ENCODE measurements around the gene ITIH3.
"Not testable (repeated sequence)": the region's sequence is repeated elsewhere in the genome, so short reads cannot be mapped to it uniquely, and the experiment has no call there.

ITIH3 gene, protein sequence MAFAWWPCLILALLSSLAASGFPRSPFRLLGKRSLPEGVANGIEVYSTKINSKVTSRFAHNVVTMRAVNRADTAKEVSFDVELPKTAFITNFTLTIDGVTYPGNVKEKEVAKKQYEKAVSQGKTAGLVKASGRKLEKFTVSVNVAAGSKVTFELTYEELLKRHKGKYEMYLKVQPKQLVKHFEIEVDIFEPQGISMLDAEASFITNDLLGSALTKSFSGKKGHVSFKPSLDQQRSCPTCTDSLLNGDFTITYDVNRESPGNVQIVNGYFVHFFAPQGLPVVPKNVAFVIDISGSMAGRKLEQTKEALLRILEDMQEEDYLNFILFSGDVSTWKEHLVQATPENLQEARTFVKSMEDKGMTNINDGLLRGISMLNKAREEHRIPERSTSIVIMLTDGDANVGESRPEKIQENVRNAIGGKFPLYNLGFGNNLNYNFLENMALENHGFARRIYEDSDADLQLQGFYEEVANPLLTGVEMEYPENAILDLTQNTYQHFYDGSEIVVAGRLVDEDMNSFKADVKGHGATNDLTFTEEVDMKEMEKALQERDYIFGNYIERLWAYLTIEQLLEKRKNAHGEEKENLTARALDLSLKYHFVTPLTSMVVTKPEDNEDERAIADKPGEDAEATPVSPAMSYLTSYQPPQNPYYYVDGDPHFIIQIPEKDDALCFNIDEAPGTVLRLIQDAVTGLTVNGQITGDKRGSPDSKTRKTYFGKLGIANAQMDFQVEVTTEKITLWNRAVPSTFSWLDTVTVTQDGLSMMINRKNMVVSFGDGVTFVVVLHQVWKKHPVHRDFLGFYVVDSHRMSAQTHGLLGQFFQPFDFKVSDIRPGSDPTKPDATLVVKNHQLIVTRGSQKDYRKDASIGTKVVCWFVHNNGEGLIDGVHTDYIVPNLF

DNA sequence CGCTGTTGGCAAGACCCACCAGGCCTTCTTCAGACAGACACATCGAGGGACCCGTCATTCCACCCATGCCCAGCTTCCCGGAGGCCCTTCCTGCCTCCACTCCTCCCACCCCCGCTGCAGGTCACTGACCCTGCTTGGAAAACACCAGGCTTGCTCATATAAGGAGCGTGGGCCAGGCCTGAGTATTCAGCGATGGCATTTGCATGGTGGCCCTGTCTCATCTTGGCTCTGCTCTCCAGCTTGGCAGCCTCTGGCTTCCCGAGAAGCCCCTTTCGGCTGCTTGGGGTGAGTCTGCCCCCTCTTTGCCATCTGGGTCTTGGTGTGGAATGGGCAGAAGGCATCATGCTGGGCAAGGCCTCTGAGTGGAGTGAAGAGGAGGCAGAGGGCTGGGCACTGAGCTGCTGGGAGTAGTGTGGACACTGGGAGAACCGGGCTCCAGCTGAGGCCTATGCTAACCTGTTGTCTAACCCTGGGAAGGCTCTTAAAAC, at the start of gene ITIH3:
TSS of gene ITIH3 (plus strand) at position 185 of the 488 bp plus-strand sequence. CDS start at position 193, 8 bp downstream.
- no peak for DNase-seq

DNA sequence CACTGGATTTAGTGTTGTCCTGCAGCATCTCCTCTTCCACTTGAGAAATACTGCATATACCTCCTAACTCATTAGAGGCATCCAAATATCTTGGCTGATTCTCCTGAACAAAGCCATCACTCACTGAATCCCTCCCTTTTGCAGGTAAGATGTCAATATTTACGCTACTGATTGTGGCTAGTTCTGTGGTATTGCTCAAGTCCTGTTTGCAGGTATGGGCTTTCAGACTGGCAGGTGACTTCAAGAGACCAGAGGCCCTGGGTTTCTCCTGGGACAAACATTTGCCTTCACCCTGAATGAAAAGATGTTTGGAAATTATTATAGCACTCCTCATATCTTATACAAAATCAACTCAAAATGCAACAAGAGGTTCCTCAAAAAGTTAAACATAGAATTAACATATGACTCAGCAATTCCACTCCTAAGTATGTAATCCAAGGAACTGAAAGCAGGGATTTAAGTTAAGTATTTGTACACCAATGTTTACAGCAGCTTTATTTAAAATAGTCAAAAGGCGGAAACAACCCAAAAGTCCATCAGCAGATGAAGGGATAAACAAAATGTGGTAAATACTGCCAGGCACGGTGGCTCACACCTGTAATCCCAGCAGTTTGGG, 42.4 kb upstream of the ITIH3 start:
- DNase-seq, result no peak

- DNase-seq, result no peak
These were observed 40.2 kb upstream of the ITIH3 start for GRCh38 chr3:52754373-52754772.

DNA sequence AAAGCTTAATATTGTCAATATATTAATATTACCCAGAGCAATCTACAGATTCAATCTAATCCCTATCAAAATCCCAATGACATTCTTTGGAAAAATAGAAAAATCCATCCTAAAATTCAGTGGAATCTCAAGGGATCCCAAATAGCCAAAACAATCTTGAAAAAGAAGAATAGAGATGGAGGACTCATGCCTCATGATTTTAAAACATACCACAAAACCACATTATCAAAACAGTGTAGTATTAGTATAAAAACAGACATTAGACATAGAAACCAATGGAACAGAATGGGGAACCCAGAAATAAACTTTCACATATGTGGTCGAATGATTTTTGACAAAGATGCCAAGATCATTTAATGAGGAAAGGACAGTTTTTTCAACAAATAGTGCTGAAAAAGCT, 38.5 kb upstream of the ITIH3 start:
- DNase-seq, result no peak

DNA sequence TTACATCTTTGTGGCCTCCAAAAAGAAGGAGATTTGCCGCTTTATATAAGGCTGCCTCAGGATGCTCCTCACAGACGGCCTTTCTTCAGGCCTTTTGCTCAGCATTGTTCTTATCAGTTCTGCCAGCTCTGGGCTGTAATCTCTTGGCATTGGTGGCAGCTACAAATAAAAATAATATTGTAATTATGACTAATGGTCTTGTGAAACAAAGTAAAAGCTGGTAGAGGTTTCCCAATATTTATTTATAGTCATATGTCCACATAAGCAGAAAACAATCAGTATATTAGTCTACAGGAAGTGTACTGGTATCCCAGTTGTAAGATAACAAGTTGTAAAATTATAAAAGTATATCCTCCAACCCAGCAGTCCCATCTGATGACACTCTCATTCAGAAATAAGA, 31.1 kb upstream of the ITIH3 start:
- no peak for DNase-seq

DNA sequence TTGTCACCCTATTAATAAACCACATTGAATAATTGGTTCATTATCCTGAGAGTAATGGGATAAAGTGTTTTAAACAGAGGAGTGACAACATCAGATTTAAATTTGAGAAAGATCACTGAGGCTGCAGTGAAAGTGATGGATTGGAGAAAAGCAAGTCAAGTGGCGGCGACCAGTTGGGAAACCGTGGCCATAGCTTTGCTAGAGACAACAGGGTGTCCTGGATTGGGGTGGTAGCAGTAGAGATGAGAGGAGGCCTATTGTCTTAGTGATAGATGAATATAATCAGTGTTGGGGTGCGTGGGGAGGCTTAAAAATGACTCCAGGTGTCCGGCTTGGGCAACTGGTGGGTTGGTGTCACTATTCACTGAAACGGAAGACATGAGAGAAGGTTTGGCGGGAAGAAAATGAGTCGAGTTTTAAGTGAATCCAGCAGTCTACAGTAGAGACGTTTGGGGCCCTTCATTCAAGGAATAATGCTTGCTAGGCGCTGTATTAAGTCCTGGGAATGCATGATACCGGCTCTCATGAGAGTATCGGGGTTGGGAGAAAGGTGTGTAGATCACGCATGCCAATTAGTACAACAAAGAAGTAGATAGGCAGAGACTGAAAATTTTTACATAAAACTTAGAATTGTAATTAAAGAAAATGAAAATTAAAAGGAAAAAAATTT, 24.7 kb upstream of the ITIH3 start:
- DNase-seq, result no peak

GRCh38 chr3:52770496-52771333, 23.9 kb upstream of the ITIH3 start, which contains the start of gene NEK4:
TSS of gene NEK4 (minus strand) at chr3:52770940. CDS start at chr3:52770746, 194 bp downstream.
- DNase-seq, result peak; percentile 93

DNA sequence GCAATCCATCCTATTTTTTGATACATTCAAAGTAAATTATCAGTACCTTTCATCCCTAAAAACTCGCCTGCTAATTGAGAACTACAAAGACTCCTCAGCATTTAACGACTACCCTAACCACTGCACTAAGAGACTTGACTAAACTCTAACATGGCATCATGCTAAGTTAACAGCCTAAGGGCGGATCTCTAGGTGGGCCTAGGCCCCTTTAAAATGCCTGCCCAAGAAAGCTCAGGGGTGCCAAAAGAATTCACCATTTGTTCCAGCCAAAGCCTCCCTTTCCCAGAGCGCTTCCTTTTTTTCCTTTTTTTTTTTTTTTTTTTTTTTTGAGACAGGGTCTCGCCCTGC, 23.3 kb upstream of the ITIH3 start:
- no peak for DNase-seq

GRCh38 chr3:52771702-52772101, 22.9 kb upstream of the ITIH3 start:
- no peak for DNase-seq

DNA sequence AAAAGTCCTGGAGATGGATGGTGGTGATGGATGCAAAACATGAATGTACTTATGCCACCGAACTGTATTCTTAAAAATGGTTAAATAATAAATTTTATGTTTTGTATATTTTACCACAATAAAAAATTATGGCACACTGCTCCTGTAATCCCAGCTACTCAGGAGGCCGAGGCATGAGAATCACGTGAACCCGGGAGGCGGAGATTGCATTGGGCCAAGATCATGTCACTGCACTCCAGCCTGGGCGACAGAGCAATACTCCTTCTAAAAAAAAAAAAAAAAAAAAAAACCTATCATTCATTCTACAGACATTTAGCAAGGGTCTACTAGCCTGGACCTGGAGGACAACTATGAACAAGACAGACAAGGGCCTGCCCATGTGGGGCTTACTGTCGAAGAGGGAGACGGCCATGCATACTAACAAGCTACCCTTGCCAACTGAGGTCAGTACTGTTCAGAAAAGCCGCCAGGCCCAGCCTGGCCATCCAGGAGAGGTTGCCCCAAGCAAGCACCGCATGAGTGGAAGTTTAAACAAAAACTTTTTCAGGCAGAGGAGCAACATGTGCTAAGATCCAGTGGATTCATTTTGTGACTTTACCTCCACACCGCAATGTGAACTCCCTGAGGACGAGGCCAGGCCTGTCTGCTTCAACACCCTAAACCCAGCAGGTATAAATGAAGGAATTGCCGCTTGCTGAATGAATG, 21.1 kb upstream of the ITIH3 start:
- DNase-seq, result no peak

- DNase-seq, result no peak
These were observed 20.4 kb upstream of the ITIH3 start for GRCh38 chr3:52774066-52774713.

DNA sequence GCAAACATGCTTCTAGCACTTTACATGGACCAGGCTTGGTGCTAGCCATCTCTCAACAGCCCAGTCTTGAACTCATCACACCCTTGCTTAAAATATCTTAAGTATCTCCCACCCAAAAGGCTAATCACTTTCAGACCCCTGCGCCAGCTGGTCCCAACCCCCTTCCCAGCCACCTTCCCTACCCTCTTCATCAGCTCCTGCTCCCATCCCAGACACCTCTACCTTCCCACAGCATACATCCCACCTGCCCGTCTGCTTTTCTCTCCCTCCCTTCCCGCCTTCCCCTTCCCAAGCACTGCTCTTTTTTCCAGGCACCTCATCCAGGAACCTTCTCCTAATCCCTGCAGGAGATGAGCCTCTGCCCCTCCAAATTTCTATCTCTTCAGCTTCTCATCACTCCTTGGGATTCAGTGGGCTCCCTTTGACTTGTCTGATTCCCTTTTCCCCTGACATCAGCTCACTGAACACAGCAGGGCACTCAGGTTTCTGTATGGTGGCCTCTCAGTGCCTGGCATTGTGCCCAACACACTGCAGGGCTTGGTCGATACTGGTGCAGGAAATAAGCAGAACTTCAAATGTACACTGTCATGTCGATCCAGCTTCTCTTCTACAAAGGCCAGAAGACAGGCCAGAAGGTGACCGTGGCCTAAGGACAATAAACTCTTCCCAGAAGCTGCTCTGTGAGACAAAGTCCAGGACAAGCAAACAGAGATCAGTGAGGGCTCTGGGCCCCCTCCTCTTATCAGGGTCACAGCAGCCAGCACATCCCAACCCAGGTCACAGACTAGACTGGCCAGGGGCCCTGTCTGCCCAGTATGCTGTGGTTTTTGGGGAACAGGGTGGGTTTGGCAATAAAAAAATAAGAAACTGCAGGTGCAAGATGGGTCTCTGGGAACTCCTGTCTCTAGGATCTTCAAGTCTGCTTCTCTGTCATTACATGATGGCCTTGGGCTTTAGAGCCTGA, 19.4 kb upstream of the ITIH3 start:
- no peak for DNase-seq

- no peak for DNase-seq
These were observed 18.7 kb upstream of the ITIH3 start for GRCh38 chr3:52775877-52776276.

- not testable (repeated sequence) for DNase-seq
These were observed 18.1 kb upstream of the ITIH3 start for GRCh38 chr3:52776486-52776885.

DNA sequence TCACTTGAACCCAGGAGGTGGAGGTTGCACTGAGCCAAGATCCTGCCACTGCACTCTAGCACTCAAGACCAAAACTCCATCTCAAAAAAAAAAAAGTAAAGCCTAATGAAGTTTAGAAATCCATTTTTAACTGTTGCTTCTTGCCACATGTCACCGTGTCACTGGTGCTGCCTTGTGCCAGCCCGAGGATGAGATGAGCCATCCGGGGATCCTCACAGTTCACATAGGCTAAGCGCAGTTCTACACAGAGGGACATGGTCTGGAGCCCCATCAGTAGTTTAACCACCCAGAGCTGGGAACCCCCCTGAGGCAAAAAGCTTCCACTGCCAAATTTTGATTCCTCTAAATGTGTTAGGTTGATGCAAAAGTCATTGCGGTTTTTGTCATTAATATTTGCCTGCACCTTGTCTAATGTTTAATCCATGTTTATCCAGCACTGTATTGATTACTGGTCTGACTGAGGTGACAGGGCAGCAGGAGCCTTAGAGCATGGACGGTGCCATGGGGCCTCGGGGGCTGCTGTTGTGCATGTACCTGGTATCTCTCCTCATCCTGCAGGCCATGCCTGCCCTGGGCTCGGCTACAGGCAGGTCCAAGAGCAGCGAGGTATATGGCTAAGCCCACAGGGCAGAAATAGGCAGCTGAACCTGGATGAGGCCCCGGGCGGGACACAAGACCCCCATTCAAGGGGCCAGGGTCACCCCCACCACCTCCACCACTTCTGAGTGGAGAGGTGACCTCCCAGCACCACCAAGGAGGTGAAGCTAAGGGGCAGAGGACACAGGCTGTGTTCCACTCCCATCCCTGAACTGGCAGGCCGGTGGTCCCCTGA, 17.3 kb upstream of the ITIH3 start, which contains the start of gene ITIH1:
TSS of gene ITIH1 (plus strand) at position 473 of the 832 bp plus-strand sequence. CDS start at position 490, 17 bp downstream.
- DNase-seq, result no peak

- DNase-seq, result peak; percentile 51
These were observed 16.4 kb upstream of the ITIH3 start for GRCh38 chr3:52777959-52778805.

Data from activated CD8-positive, alpha-beta memory T cell treated with anti-CD3 and anti-CD28 coated beads for 24 hours (primary cell).